Measurements from ENCODE around the gene CXCL12.
A peak's percentile ranks its signal among the peaks of the same experiment; 100 is the strongest.

Gene CXCL12

DNA sequence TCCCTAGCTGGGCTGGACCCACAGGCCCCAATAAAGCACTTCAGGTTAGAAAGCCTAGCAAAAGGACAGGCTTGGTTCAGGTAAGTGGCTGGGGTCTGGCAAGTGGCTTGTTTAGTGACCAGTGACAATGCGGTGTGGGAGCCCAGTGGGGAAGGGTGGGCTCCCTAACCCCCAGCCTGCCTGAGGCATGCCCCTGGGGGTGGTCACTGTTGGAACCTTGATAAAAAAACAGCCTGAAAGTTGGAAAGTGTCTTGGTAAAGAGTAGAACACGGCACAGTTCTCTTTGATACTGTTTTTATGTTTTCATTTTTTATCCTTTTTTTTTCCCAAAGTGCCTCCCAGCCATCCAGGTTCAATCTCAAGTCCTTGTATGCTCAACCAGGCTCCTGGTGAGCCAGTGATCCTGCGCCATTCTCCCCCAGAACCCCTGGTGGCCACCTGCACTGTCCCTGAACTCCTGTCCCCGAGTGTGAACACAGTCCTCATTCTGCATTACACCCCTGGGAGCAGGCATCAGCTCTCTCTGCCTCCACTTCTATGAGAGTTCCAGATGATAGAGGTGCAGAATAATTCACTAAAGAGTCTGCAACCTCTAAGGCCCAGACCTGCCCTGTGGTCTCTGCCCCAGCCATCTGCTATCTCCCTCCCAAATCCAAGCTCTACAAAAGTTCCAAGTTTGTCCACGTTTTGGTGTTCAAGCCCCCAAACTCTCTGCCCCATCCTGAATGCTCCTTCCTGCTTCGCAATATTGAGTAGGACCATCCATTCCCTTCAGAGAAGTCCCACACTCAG is 15.0 kb upstream of the CXCL12 start:
- no peak for DNase-seq (ENCODE audit: low spot score)

DNA sequence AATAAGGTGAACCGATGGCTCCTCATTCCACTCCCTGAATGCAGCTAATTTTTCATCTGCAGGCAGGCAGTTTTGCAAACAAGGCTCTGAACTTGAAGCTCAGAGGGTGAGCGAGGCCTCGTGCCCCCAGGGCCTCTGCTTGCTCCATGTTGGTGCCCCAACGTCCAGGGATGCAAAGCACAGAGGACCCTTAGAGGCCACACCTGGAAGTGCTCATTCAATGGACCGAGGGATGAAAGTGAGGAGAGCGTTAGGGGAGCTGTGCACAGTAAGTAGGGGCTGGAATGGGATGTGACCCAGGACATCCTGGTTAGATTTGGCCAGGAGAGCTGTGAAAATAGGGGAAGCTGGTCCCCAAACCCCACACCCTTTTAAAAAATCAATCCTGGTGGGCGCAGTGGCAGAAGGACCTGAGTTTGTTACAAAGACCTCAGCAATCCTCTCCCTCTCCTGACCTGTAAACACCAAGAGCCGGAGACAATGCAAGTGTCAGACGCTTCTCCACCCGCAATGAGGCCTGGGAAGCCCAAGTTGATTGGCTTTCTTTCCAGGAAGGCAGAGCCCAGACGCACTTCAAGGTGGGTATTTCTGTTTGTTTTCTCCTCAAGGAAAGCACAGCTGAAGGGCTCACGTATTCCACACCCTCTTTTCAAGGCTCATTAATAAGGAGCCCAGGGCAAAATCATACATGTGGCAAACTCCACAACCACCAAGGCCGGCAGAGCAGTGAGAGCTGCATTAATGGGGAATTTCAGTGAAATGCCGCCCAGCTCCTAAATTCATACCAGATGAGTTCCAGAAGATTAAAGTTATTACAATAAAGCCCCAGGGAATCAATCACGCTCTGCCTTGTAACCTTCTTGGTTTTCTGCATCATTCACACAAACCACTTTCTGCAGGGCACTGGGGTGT is 14.1 kb upstream of the CXCL12 start:
- DNase-seq (ENCODE audit: low spot score), result no peak

DNA sequence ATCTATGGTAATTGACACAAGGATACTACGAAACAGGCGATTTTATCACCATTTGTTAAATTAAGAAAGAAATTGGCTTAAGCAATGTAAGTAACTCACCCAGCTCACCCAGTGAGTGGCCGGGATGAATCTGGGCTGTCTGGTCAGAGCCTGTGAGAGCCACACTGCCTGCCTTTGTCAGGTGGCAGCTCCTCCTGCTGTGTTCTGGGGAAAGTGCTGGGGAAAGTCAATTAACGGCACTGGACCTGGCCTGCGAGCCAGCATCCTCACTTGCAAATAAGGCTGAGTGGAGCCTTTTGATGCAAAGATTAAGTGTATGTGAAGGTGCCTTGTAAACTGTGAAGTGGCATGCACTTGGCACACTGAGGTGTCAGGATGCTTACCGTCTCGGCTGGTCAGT is 13.4 kb upstream of the CXCL12 start:
- DNase-seq (ENCODE audit: low spot score), result no peak

DNA sequence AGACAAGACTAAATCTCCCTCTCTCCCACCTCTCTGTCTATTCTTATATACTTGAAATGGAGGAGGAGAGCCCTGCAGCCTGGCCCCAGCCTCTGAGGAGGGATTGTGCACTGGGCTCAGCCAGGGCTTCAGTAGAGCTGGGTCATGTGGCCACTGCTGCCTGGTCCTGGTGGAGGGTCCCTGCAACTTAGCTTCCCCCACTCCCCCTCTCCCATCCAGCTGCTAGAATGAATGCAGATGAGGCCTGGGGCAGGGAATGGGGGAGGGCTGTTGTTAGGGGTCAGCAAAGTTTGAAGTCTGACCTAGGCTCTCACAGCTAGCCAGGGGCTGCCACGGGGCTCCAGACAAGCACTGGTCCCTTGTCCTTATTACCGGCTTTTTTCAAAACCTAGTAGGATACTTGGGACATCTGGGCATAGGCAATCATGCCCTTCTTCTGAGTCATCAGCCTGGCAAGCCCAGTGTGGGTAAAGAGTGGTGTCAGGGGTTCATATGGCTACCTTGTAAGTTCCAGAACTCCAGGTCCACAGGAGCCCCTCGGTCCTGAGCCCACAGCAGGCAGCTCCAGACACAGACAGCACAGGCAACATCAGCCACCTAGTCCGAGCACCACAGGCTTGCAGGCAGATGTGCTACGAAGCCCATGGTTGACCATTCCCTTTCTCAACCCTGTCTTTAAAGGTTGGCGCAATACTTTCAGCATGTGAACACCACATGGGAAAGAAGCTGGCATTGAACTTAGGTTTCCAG is 12.8 kb upstream of the CXCL12 start:
- DNase-seq (ENCODE audit: low spot score), result no peak

DNA sequence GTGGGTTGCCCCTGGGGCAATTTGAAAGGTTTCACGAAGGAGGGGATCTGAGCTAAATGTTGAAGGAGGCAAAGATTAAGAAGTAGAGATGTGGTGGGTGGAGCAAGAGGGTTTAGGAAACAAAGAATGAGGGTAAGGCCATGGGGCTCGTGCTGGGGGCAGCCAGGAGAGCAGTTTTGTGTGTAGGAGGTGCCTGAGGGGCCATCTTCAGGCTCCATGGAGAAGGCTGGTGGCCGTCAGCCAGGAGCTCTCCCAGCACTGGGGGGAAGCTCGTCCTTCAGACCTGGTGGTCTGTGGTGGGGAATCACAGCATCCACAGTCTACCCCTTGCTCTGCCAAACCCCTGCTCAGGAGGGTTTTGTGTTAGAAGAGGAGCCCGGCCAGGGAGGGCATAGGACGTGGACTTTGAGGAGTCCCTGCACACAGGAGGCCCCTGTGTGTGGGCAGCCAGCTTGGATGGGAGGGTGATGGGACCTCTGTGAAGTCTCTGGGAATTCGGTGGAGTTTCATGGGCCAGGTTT is 11.8 kb upstream of the CXCL12 start:
- no peak for DNase-seq (ENCODE audit: low spot score)

DNA sequence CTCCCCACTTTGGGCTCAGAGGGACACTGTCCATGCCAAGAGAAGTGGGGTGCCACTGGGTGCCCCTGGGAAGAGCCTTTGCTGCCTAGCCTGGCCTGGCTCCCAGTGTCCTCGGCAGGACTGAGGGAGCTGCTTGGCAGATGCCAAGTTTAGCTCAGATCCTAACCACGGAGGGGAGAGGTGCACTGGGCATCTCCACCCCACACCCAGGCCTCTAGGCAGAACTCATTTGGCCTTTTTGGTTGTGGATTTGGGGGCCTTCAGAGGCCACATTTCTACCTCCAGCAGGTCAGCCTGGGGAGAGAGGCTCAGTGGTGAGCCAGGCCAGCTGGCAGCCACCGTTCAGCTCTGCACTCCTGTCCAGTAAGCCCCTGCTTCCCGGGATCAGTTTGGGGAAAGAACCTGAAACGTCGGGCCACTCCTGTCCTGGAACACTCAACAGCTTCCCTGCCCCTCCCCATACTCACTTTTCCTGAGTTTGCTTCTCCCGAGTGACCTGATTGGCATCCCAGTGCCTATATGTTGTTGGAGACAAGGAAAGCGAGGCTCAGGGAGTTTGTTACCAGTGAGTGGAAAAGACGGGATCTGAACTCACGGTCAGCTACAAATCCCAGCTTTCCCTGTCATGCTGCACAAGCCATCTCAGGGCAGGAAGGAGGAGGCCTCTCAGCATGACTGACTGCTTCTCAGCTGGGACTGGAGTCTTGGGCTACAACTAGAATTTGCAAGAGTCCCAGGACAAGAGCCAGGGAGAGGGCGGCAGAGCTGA is 11.2 kb upstream of the CXCL12 start:
- DNase-seq (ENCODE audit: low spot score), result no peak

DNA sequence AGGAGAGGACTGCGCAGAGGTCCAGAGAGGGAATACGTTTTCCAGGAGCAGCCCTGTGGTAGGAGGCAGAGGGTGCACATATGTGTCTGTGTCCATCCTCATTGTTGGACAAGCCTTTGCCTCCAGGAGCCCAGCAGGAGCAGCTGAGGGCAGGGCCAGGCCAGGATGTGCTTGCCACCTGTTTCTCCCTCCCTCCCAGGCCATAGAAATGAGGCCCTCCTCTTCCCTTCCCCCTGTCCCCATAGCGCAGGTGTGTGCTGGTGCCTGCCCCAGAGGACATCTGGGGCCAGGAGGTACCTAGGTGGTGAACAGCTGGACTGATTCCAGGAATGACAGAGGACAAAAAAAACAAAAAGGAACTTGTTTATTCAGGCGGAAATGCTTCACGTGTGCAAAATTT is 10.5 kb upstream of the CXCL12 start:
- no peak for DNase-seq (ENCODE audit: low spot score)

DNA sequence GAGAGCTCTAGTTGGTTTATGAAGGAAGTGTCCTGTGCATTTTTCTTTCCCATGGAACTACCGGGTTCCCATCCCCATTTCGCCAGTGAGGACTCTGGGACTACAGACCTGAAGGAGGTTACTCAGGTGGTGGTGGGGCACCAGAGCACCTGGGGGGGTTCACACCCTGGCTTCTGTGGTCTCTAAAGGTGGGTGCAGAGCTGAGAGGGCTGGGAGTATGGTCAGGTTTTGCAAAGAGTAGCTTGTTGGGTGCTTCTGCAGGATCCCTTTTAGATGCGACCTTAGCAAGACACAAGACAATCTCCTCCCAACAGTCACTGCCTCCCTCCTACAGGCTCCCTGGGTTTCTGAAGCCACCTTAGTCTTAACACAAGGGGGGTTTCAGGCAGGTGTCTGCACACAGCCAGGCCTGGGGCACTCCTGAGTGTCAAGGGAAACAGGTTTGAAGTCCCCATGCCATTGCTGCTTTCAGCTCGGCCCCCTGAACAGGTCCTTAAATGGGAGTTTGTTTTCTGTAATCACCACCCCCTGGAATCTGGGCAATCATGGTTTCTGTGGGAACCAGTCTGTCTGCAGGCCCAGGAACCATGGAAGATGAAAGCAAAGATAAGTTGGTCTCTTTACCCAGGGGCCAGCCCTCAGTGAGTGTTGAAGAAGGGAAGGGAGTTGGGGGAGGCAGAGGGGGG is 9.9 kb upstream of the CXCL12 start:
- no peak for DNase-seq (ENCODE audit: low spot score)

DNA sequence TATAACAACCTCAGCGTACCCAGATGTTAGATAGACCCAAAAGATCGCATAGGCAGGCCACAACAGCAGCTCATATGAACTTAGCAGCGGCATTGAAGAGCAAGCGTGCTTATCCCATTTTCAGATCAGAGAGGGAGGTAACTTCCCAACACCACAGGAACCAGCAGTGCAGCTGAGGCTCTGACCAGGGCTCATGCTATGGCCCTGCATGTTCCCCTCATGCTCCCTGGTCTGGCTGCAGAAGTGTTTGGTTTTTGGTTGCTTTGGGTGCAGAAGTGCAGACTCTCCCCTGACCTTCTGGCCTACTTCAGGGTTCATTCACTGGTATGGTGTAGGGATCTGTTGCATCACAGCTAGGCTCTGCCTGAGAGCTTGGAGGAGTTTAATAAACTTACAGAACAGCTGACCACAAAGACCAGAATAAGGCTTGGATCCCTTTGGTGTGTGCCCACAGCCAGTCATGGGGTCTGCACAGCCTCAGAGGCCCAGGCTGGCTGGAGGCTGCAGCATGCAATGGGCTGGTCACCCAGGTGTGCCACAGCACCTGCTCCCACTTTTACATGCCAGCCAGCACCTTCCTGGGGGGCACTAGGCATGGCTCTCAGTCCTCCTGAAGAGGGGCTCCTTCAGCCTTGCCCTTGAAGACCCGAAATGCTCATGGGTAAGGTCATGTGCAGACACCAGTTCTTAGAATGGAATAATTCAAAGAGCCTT is 9.1 kb upstream of the CXCL12 start:
- DNase-seq (ENCODE audit: low spot score), result no peak

DNA sequence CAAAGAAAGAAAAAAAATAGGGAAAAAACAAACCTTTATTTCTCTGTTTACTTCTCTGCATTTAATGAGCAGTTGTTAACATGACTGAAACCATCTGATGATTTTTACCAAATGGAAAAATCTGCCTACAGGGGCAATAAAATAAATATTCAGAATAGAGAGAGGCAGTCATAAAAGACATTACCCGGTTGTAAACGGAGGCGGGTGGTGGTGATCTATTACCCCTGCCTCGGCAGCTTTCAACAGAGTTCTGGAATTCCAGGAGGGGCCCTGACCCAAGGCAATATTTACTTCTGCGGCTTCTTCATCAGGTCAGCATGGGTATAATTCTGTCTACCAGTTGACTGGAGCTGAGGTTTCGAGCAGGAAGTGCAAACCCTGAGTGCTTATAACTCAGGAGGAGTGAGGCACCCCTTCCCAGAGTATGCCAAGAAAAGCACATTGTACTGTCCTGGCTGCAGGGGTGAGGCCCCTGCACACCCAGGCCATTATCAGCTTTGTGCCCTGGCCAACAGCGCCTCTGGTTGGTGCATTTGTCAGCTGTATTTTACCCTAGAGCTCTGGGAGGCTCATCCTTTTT is 8.2 kb upstream of the CXCL12 start:
- no peak for DNase-seq (ENCODE audit: low spot score)

DNA sequence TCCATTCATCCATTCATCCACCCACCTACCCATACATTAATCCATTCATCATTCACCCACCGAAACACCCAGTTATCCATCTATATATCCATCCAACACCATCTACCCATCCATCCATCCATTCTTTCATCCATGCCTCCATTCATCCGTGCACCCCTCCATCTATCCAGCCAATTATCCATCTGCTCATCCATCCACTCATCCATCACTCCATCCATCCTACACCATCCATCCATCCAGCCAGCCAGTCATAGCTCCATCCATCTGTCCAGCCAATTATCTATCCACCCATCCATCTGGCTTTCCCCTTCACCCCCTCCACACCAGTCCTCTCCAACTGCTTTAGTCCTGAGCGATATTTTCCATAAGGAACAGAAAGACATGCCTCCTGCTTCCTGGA is 7.5 kb upstream of the CXCL12 start:
- no peak for DNase-seq (ENCODE audit: low spot score)

DNA sequence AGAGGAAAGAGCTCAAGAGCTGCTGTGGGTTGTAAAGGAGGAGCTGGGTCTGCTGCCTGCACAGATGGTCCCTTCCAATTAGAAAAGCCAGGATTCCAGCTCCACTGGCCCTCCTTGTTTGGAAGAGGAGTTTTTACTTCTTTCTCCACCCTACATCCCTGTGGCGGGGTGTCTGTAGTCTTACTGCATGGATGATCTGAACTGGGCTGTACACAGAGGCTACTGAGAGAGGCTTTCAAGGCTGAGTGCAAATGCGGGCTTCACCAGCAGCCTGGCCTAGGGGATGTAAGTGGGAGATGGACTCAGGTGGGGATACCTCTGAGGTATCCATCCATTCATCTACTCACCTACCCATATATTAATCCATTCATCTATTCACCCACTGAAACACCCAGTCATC is 7.1 kb upstream of the CXCL12 start:
- DNase-seq (ENCODE audit: low spot score), result no peak

DNA sequence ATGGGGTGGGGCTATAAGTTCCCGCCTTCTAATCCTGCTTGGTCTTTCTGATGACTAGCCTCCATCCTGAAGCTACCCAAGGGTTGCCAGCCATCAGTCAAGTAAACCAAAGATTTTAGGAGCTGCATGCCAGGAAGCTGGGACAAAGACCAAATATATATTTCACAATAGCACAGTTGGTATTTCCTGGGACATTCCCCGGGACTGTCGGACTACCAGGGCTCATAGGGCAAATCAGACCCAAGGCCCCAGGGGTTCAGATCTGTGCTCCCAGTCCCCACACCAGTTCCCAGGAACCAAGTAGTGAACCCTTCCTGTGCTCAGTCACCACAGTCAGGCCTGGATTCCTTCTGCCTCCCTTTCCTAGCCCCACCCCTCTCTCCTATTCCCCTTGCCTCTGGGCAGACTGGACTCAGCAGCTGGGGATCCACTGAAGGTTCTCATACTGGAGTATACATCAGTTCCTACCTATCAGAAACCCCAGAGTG is 5.7 kb upstream of the CXCL12 start:
- DNase-seq (ENCODE audit: low spot score), result no peak

DNA sequence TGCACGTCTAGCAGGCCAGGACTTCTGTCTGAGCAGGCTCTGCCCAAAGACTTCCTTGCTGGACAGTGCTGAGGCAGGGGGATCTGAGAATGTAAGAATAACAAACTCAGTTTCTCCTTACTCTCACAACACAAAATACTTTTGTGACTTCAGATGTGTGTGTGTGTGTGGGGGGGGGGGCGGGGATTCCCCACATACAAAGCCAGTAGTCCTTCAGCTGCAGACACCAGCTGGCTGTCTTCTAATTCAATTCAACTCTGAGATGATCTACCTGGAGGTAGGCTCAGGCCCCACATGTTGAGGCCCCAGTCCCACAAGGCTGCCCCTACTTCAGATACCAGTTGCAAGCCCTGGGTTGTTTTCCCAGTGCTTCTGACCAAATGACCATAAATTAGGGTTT is 4.7 kb upstream of the CXCL12 start:
- DNase-seq (ENCODE audit: low spot score), result no peak

DNA sequence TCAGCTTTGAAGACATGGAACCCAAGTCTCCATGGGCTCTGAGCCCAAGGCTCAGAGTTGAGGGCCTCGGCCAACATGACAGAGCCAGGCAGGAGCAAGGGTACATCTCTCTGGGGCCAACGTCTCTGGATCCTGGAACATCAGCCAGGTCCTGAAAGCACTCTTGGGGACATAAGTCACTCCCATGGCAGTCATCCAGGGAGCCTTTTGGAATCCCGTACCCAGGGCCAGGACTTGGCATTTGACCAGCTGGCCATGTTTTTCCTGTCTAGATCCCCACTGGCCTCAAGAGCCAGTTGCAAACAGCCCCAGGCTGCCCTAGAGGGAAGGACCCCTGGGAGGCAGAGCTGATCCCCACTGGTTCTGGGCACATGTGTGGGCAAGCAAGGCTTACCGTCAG is 4.3 kb upstream of the CXCL12 start:
- no peak for DNase-seq (ENCODE audit: low spot score)

DNA sequence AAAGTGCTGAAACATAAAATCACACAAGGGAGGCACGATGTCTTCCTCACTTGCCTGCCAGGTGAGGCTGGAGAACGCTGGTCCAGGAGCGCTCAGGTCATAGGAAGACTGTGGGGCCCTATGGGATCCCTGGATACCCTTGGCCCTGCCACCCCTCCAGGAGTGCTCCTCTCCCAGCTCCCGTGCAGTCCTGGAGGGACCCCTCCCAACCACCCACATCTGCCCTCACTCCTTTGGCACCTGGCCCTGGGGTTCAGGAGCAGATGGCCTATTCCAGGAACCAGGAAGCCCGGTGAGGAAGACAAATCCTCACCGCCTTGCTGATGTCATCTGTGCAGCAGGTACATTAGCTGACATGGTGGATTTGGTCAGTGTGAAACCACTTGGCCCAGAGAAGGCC is 3.7 kb upstream of the CXCL12 start:
- DNase-seq (ENCODE audit: low spot score), result no peak

DNA sequence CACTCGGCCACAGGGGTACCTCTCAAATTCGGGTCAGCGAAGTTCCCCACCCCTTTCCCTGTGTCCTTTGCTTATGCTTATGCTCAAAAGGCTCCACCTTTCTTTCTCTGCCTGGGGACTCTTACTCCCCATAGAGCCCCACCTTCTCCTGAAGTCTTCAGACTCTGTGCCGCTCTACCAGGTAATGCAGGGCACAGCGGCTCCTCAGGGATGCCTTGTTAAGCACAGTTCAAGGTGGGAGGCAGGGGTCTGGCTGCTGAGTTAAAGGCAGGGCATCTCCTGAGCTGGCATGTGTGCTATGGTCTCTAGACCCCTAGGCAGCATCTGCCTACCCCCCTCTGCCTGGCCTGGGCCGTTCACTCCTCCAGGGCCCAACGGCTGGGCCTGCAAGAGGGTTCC is 3.0 kb upstream of the CXCL12 start:
- no peak for DNase-seq (ENCODE audit: low spot score)

DNA sequence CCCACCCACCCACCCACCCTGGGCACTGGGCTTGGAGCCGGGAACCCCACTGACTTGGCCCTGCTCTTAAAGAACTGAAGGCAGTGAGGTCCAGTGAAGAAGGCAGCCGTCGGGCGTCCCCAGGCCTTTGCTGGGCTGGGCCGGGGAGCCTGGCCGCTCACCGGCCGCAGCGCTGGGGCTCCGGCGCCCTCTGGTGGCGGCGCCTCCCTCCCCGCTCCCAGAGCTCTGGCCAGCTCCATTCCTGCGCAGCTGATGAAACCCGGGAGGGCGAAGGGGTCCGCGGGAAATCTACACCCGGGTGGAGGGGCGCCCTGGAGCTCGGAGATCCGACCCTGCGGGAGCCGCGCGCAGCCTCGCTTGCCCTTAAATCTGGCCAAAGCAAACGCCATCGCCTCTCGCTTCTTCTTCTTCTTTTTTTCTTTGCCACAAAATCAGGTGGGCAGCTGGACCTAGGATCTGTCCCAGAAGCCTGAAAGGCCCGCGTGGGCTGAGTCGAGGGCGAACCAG is 1.7 kb upstream of the CXCL12 start:
- peak; percentile 28 for DNase-seq (ENCODE audit: low spot score)

DNA sequence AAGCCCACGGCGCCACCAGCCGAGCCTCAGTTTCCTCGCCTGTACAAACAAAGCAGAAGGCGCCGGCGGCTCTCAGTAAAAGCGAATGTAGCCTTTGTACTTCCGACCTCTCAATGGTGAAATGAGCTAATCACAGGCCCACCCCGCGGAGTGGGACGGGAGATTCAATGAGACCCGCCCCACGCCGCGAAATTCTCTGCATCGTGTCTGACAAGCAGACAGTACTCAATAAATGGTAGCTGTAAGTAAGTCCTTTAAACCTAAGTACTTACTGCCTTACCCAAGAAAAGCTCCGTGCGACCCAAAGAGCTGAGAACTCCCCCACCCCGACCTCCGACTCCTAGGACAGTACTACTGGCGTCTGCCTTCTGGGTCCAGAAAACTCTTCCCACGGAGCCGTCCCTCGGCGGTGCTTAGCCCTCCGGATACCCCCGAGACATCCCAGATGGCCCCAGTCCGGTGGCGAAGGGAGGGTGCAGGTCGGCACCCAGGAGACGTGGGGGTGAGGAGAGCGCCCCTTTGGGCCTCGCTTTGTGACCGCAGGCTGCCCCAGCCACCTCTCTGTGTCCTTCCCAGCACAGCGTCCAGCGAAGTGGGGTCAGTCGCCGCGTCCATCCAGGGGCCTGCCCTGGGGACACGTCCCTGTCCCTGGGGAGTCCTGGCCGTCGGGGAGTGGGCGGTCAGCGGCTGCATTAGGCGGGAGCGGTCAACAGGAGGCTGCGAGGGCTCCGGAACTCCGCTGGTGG is 972 bp upstream of the CXCL12 start:
- DNase-seq (ENCODE audit: low spot score), result no peak
